Stimulated activated CD8-positive, alpha-beta memory T cell treated with anti-CD3 and anti-CD28 coated beads, Interleukin-15, amount 100 ng/mL, for 24 hours (primary cell): ENCODE measurements around the gene MN1.

ENCODE experiments used
- DNase-seq: peaks from one replicate; pipeline ENCODE4 v3.0.0-alpha.2; 2020; ENCODE audit warnings: low read depth

MN1 gene

GRCh38 chr22:27716074-27716473 lies 85.5 kb downstream of the MN1 start:
- no peak for DNase-seq

GRCh38 chr22:27715106-27715505 lies 86.5 kb downstream of the MN1 start:
- DNase-seq: no peak

GRCh38 chr22:27714068-27714467 lies 87.5 kb downstream of the MN1 start:
- DNase-seq: no peak

GRCh38 chr22:27713461-27713860 lies 88.1 kb downstream of the MN1 start:
- DNase-seq: no peak

GRCh38 chr22:27711756-27712155 lies 89.8 kb downstream of the MN1 start:
- no peak for DNase-seq

GRCh38 chr22:27711012-27711411 lies 90.5 kb downstream of the MN1 start:
- no peak for DNase-seq

GRCh38 chr22:27709919-27710675 lies 91.5 kb downstream of the MN1 start:
- DNase-seq: no peak

- DNase-seq: no peak
These were observed 95.1 kb downstream of the MN1 start for GRCh38 chr22:27706489-27706888.

GRCh38 chr22:27705408-27706080 lies 96.0 kb downstream of the MN1 start:
- DNase-seq: no peak

GRCh38 chr22:27704581-27704980 lies 97.0 kb downstream of the MN1 start:
- no peak for DNase-seq

- DNase-seq: no peak
These were observed 102.1 kb downstream of the MN1 start for GRCh38 chr22:27699383-27700019.

GRCh38 chr22:27698813-27699212 lies 102.7 kb downstream of the MN1 start:
- DNase-seq: no peak
